ENCODE data around the gene ALDH5A1. TPM values are rescaled to one million over a fixed set of nuclear protein-coding genes. Genes with fewer than 3 reads are reported as not detected.

The ALDH5A1 gene
- total RNA-seq, 2 experiments from 2014 or later = 180 to 260 TPM

- no peak for DNase-seq (ENCODE audit: low spot score)
- TF ChIP-seq CTCF (conservative IDR thresholded peaks at IDR 0.05; ENCODE audit: low read length) = no peak
- Histone ChIP-seq H3K4me2 (ENCODE audit: low read length) (no peak overlapping the region), H3K9me3 (ENCODE audit: low read length) (no peaks in the 10 kb centered on the region), H3K79me2 (ENCODE audit: insufficient read depth, low read depth, low read length) (no peaks in the 10 kb centered on the region), H4K20me1 (ENCODE audit: insufficient read depth, low read length) (no peaks in the 10 kb centered on the region), H2AFZ (ENCODE audit: low read length) (no peak overlapping the region), H3K27ac (ENCODE audit: low read depth, low read length, poor library complexity, severe bottlenecking) (no peak overlapping the region), H3K9me2 (ENCODE audit: insufficient read depth, low read length) (no peaks in the 10 kb centered on the region), H3K4me1 (ENCODE audit: insufficient read depth, low read length, poor library complexity, severe bottlenecking) (no peaks in the 10 kb centered on the region), H3K4me3 (ENCODE audit: low read depth, low read length, poor library complexity, severe bottlenecking) (no peak overlapping the region), H3K36me3 (ENCODE audit: insufficient read depth, low read length) (peaks cover 85% of the 10 kb centered on the region)
- ChIA-PET POLR2A (no interaction called here), CTCF (ENCODE audit: unreplicated experiment) (no interaction called here)
- intact Hi-C loops (cut with micrococcal nuclease; ENCODE audit: unreplicated experiment) = no loop called here
- no TSS peak for BruUV-seq (replicated peaks)
These were observed 15.9 kb upstream of the ALDH5A1 start for GRCh38 chr6:24478903-24479302.

GRCh38 chr6:24480705-24481104 lies 14.1 kb upstream of the ALDH5A1 start:
- Histone ChIP-seq H3K27ac (ENCODE audit: low read depth, low read length, poor library complexity, severe bottlenecking) (no peak overlapping the region), H3K36me3 (ENCODE audit: insufficient read depth, low read length) (peaks cover 87% of the 10 kb centered on the region), H4K20me1 (ENCODE audit: insufficient read depth, low read length) (no peaks in the 10 kb centered on the region), H3K4me3 (ENCODE audit: low read depth, low read length, poor library complexity, severe bottlenecking) (no peak overlapping the region), H3K9me2 (ENCODE audit: insufficient read depth, low read length) (no peaks in the 10 kb centered on the region), H3K9me3 (ENCODE audit: low read length) (no peaks in the 10 kb centered on the region), H2AFZ (ENCODE audit: low read length) (no peak overlapping the region), H3K79me2 (ENCODE audit: insufficient read depth, low read depth, low read length) (no peaks in the 10 kb centered on the region), H3K4me1 (ENCODE audit: insufficient read depth, low read length, poor library complexity, severe bottlenecking) (no peaks in the 10 kb centered on the region), H3K4me2 (ENCODE audit: low read length) (no peak overlapping the region)
- POLR2A ChIA-PET = interaction anchor here (0.7 kb wide), 1 partner anchor 45 kb away, joined by 3 read pairs; no protein-coding TSS in a partner anchor
- intact Hi-C loops (cut with micrococcal nuclease; ENCODE audit: unreplicated experiment) = no loop called here
- TF ChIP-seq CTCF (conservative IDR thresholded peaks at IDR 0.05; ENCODE audit: low read length) (no peak), EZH2phosphoT487 (IDR thresholded peaks at IDR 0.05; ENCODE audit: borderline replicate concordance, low read depth, low read length) (no peak)
- no peak for DNase-seq (ENCODE audit: low spot score)
- CTCF ChIA-PET (ENCODE audit: unreplicated experiment) = no interaction called here
- no TSS peak for BruUV-seq (replicated peaks)

GRCh38 chr6:24481449-24481848 lies 13.3 kb upstream of the ALDH5A1 start:
- Histone ChIP-seq H3K27ac (ENCODE audit: low read depth, low read length, poor library complexity, severe bottlenecking) (no peak overlapping the region), H2AFZ (ENCODE audit: low read length) (no peak overlapping the region), H3K79me2 (ENCODE audit: insufficient read depth, low read depth, low read length) (no peaks in the 10 kb centered on the region; the same call in 1 of the 2 replicates), H3K9me2 (ENCODE audit: insufficient read depth, low read length) (no peaks in the 10 kb centered on the region), H3K4me3 (ENCODE audit: low read depth, low read length, poor library complexity, severe bottlenecking) (no peak overlapping the region), H3K4me1 (ENCODE audit: insufficient read depth, low read length, poor library complexity, severe bottlenecking) (no peaks in the 10 kb centered on the region), H4K20me1 (ENCODE audit: insufficient read depth, low read length) (no peaks in the 10 kb centered on the region), H3K4me2 (ENCODE audit: low read length) (no peak overlapping the region), H3K36me3 (ENCODE audit: insufficient read depth, low read length) (peaks cover 88% of the 10 kb centered on the region), H3K9me3 (ENCODE audit: low read length) (no peaks in the 10 kb centered on the region)
- DNase-seq (ENCODE audit: low spot score) = no peak
- no TSS peak for BruUV-seq (replicated peaks)
- CTCF ChIA-PET (ENCODE audit: unreplicated experiment) = no interaction called here
- TF ChIP-seq CTCF (conservative IDR thresholded peaks at IDR 0.05; ENCODE audit: low read length) (no peak), EZH2phosphoT487 (IDR thresholded peaks at IDR 0.05; ENCODE audit: borderline replicate concordance, low read depth, low read length) (no peak)
- POLR2A ChIA-PET = no interaction called here
- intact Hi-C loops (cut with micrococcal nuclease; ENCODE audit: unreplicated experiment) = no loop called here

Data from OCI-LY7 (cell line).